SK-N-SH treated with all-trans-retinoic acid at 6 μM for 48 hours (cell line): ENCODE data around the gene MDGA2.

Experiments
- ATAC-seq: fragments of 200-7000 bp; cut with Tn5 transposase; 3 replicates; pipeline ENCODE4 v1.9.1; 2020; ENCODE audit warnings: mild to moderate bottlenecking, moderate library complexity
- ARNTL ChIP-seq: fragments of 450-650 bp; formaldehyde crosslinking; IDR thresholded peaks from 2 replicates; pipeline ENCODE4 v1.5.0; 2020; ENCODE audit warnings: low read depth, mild to moderate bottlenecking, moderate library complexity, borderline replicate concordance
- BACH2 ChIP-seq: fragments of 250-450 bp; sonication (Bioruptor Pico); IDR thresholded peaks from 2 replicates; pipeline ENCODE4 v1.9.0; 2021; ENCODE audit warnings: mild to moderate bottlenecking, borderline replicate concordance
- CREB5 ChIP-seq: fragments of 250-450 bp; sonication (Bioruptor Pico); IDR thresholded peaks from 2 replicates; pipeline ENCODE4 v1.5.1; 2020; ENCODE audit warnings: low read depth, mild to moderate bottlenecking, moderate library complexity
- CSDC2 ChIP-seq: fragments of 250-450 bp; sonication (Bioruptor Pico); IDR thresholded peaks from 2 replicates; pipeline ENCODE4 v1.5.0; 2020; ENCODE audit warnings: mild to moderate bottlenecking, moderate library complexity
- CSRNP3 ChIP-seq: fragments of 250-450 bp; sonication (Bioruptor Pico); IDR thresholded peaks from 2 replicates; pipeline ENCODE4 v1.5.1; 2021; ENCODE audit warnings: mild to moderate bottlenecking, moderate library complexity
- ESRRG ChIP-seq: fragments of 250-450 bp; sonication (Bioruptor Pico); IDR thresholded peaks from 2 replicates; pipeline ENCODE4 v1.6.1; 2021; ENCODE audit warnings: mild to moderate bottlenecking
- GLIS3 ChIP-seq: fragments of 250-450 bp; sonication (Bioruptor Pico); IDR thresholded peaks from 2 replicates; pipeline ENCODE4 v1.5.0; 2020; ENCODE audit warnings: mild to moderate bottlenecking, moderate library complexity
- ISL1 ChIP-seq: fragments of 250-450 bp; sonication (Bioruptor Pico); IDR thresholded peaks from 2 replicates; pipeline ENCODE4 v2.1.2; 2022; ENCODE audit warnings: mild to moderate bottlenecking, moderate library complexity
- OSR1 ChIP-seq: fragments of 250-450 bp; sonication (Bioruptor Pico); IDR thresholded peaks from 2 replicates; pipeline ENCODE4 v1.8.0; 2022; ENCODE audit warnings: moderate library complexity, mild to moderate bottlenecking, inconsistent platforms
- PATZ1 ChIP-seq: fragments of 250-450 bp; sonication (Bioruptor Pico); IDR thresholded peaks from 2 replicates; pipeline ENCODE4 v1.8.0; 2020; ENCODE audit warnings: mild to moderate bottlenecking, moderate library complexity, borderline replicate concordance
- PPARA ChIP-seq: fragments of 250-450 bp; sonication (Bioruptor Pico); IDR thresholded peaks from 2 replicates; pipeline ENCODE4 v1.5.0; 2020; ENCODE audit warnings: mild to moderate bottlenecking, borderline replicate concordance
- RARB ChIP-seq: fragments of 250-450 bp; sonication (Bioruptor Pico); IDR thresholded peaks from 2 replicates; pipeline ENCODE4 v1.8.0; 2021; ENCODE audit warnings: mild to moderate bottlenecking, moderate library complexity
- SNAI2 ChIP-seq: fragments of 250-450 bp; sonication (Bioruptor Pico); IDR thresholded peaks from 2 replicates; pipeline ENCODE4 v1.5.0; 2020; ENCODE audit warnings: mild to moderate bottlenecking, moderate library complexity
- TCF4 ChIP-seq: fragments of 250-450 bp; sonication (Bioruptor Pico); IDR thresholded peaks from 2 replicates; pipeline ENCODE4 v1.8.0; 2021; ENCODE audit warnings: mild to moderate bottlenecking, moderate library complexity, borderline replicate concordance
- TOX ChIP-seq: fragments of 250-450 bp; sonication (Bioruptor Pico); IDR thresholded peaks from 2 replicates; pipeline ENCODE4 v1.8.0; 2021; ENCODE audit warnings: mild to moderate bottlenecking, moderate library complexity, borderline replicate concordance
- TSHZ2 ChIP-seq: fragments of 250-450 bp; sonication (Bioruptor Pico); IDR thresholded peaks from 2 replicates; pipeline ENCODE4 v1.5.0; 2020; ENCODE audit warnings: mild to moderate bottlenecking, moderate library complexity
- ZC3H10 ChIP-seq: fragments of 250-450 bp; sonication (Bioruptor Pico); IDR thresholded peaks from 2 replicates; pipeline ENCODE4 v1.5.1; 2021; ENCODE audit warnings: mild to moderate bottlenecking, moderate library complexity
- ZFP3 ChIP-seq: fragments of 250-450 bp; sonication (Bioruptor Pico); IDR thresholded peaks from 2 replicates; pipeline ENCODE4 v1.5.0; 2020; ENCODE audit warnings: mild to moderate bottlenecking, moderate library complexity
- ZFP30 ChIP-seq: fragments of 450-650 bp; formaldehyde crosslinking; IDR thresholded peaks from 2 replicates; pipeline ENCODE4 v1.5.0; 2022; ENCODE audit warnings: mild to moderate bottlenecking, moderate library complexity
- ZNF565 ChIP-seq: fragments of 450-650 bp; formaldehyde crosslinking; conservative IDR thresholded peaks from 2 replicates; pipeline ENCODE4 v1.5.0; 2020; ENCODE audit warnings: low read depth, mild to moderate bottlenecking, moderate library complexity
- ZNF70 ChIP-seq: fragments of 450-650 bp; formaldehyde crosslinking; IDR thresholded peaks from 2 replicates; pipeline ENCODE4 v1.5.0; 2020; ENCODE audit warnings: mild to moderate bottlenecking, moderate library complexity
- ZNF8 ChIP-seq: fragments of 450-650 bp; formaldehyde crosslinking; IDR thresholded peaks from 2 replicates; pipeline ENCODE4 v1.5.0; 2020; ENCODE audit warnings: mild to moderate bottlenecking, moderate library complexity

The MDGA2 gene

GRCh38 chr14:47483449-47483848 lies 192.0 kb downstream of the MDGA2 start:
- TF ChIP-seq ISL1 (CRISPR knock-in tag) (no peak), PPARA (no peak), ZNF565 (CRISPR knock-in tag) (no peak), RARB (CRISPR knock-in tag) (no peak), GLIS3 (no peak), ARNTL (no peak), ZC3H10 (CRISPR knock-in tag) (no peak), ZNF70 (CRISPR knock-in tag) (no peak), OSR1 (CRISPR knock-in tag) (no peak), CSRNP3 (no peak), CSDC2 (CRISPR knock-in tag) (no peak), TOX (CRISPR knock-in tag) (no peak), ZFP3 (CRISPR knock-in tag) (no peak), BACH2 (no peak), ZNF8 (CRISPR knock-in tag) (no peak)
- ATAC-seq = no peak

- TF ChIP-seq CSRNP3 = no peak
- TF ChIP-seq CREB5 (CRISPR knock-in tag) = no peak
- TF ChIP-seq TOX (CRISPR knock-in tag) = no peak
- no peak for TF ChIP-seq OSR1 (CRISPR knock-in tag)
- no peak for TF ChIP-seq GLIS3
- TF ChIP-seq ZC3H10 (CRISPR knock-in tag) = no peak
- no peak for TF ChIP-seq BACH2
- TF ChIP-seq TCF4 (CRISPR knock-in tag) = no peak
- no peak for TF ChIP-seq ARNTL
- TF ChIP-seq CSDC2 (CRISPR knock-in tag) = no peak
- TF ChIP-seq PPARA = no peak
- TF ChIP-seq ZNF565 (CRISPR knock-in tag) = no peak
- TF ChIP-seq ZNF70 (CRISPR knock-in tag) = no peak
- TF ChIP-seq SNAI2 (CRISPR knock-in tag) = no peak
- no peak for TF ChIP-seq RARB (CRISPR knock-in tag)
- no peak for TF ChIP-seq TSHZ2 (CRISPR knock-in tag)
- TF ChIP-seq ISL1 (CRISPR knock-in tag) = no peak
- no peak for TF ChIP-seq ZFP3 (CRISPR knock-in tag)
- no peak for TF ChIP-seq ESRRG (CRISPR knock-in tag)
- no peak for TF ChIP-seq ZFP30 (CRISPR knock-in tag)
These were observed 204.3 kb downstream of the MDGA2 start for GRCh38 chr14:47471075-47471474.

GRCh38 chr14:47466916-47467315 lies 208.5 kb downstream of the MDGA2 start:
- TF ChIP-seq TOX (CRISPR knock-in tag) (no peak), PATZ1 (CRISPR knock-in tag) (no peak)
- TF ChIP-seq, all 23 proteins: peak for 0
- no peak for ATAC-seq

More at GRCh38 chr14:47471075-47471474, 204.3 kb downstream of the MDGA2 start:
- no peak for ATAC-seq
